Stimulated activated CD8-positive, alpha-beta memory T cell treated with anti-CD3 and anti-CD28 coated beads, Interleukin-15, amount 100 ng/mL, for 24 hours (primary cell): ENCODE results near the gene DNAH10.

Experiments used
- DNase-seq: peaks from one replicate; pipeline ENCODE4 v3.0.0-alpha.2; 2020; ENCODE audit warnings: low read depth

Gene DNAH10, protein sequence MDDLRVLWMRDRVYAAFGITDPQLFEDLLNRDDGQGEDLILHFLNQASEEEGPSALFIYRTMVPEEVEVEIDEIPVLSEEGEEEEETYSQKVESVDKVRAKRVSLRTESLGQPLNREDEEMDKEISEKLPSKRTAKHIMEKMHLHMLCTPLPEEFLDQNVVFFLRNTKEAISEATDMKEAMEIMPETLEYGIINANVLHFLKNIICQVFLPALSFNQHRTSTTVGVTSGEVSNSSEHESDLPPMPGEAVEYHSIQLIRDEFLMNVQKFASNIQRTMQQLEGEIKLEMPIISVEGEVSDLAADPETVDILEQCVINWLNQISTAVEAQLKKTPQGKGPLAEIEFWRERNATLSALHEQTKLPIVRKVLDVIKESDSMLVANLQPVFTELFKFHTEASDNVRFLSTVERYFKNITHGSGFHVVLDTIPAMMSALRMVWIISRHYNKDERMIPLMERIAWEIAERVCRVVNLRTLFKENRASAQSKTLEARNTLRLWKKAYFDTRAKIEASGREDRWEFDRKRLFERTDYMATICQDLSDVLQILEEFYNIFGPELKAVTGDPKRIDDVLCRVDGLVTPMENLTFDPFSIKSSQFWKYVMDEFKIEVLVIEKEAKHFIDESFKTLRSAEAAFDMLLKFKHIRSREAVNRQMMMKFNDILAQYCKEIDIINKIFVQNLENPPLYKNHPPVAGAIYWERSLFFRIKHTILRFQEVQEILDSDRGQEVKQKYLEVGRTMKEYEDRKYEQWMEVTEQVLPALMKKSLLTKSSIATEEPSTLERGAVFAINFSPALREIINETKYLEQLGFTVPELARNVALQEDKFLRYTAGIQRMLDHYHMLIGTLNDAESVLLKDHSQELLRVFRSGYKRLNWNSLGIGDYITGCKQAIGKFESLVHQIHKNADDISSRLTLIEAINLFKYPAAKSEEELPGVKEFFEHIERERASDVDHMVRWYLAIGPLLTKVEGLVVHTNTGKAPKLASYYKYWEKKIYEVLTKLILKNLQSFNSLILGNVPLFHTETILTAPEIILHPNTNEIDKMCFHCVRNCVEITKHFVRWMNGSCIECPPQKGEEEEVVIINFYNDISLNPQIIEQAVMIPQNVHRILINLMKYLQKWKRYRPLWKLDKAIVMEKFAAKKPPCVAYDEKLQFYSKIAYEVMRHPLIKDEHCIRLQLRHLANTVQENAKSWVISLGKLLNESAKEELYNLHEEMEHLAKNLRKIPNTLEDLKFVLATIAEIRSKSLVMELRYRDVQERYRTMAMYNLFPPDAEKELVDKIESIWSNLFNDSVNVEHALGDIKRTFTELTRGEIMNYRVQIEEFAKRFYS (N-terminal part only)

GRCh38 chr12:123761841-123762714 is at the start of gene DNAH10:
Gene DNAH10 (plus strand): TSS chr12:123762301. CDS start chr12:123762337, 36 bp downstream.
- DNase-seq = no peak

GRCh38 chr12:123712780-123713319 is 49.3 kb upstream of the DNAH10 start:
- no peak for DNase-seq

DNA sequence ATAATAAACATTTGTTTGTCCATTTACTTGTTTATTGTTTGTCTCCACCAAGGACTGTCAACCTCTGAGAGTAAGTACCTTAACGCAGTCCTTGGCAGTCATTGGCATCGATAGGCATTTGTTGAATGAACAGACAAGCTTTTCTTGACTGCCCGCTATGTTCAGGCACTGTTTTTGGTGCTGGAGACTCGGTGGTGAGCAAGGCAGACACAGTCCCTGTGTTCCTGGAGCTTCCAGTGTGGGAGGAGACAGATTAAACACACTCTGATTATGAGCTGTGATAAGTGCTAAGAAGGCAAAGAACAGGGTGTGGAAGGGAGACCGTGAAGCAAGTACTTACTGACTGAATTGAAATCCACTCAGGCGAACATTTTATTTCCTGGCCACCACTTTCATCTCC is 48.7 kb upstream of the DNAH10 start:
- no peak for DNase-seq

DNA sequence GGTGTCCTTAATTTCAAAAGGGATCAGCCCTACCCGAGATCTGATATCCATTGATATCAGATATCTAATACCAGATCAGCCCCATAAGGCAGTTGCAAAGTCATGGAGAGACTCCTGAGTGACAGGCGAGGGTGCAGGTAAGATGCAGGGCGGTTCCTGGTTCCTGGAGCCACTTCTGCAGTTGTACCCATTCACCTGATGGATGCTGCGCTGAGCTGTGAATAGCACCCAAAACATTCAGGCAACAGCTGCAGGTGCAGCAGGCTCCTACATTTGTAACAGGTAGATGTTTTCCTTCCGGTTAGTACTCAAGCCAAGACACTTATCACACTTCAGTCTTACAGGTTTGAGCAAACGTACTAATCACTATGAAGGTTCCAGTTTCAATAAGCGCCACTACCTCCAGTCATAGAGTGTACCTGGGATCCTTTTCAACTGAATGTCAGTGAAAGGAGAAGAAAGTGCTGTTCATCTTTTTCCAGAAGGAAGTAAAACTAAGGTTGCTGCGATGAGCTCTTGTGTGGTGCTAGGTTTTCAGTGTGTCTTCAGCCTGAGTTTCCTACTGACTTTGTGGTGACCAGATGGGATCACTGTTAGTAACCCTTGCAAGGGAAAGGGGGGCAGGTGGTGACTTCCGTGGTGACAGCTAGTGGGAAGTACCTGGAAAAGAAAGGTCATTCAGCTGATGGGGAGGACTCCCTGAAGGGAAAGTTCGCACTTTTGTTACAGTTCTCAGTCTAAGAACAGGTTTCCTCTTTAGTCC is 48.1 kb upstream of the DNAH10 start:
- DNase-seq = no peak

DNA sequence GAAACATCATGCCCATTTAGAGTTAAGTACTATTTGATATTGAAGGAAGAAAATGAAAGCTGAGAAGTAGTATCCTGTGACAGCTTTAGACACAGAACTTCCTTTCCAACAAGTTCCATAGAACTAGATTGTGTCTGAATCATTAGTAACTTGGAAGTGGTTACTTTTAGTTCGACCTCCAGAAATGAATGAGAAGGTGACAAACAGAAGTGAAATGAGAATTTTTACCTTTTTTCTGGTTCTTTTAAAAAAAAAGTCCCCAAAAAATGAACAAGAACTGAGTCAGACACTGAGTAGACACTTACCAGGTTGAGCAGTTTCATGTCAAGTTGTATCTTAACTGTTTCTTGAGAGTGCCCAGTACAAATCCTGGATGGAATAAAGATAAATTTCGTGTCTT is 46.9 kb upstream of the DNAH10 start:
- no peak for DNase-seq

DNA sequence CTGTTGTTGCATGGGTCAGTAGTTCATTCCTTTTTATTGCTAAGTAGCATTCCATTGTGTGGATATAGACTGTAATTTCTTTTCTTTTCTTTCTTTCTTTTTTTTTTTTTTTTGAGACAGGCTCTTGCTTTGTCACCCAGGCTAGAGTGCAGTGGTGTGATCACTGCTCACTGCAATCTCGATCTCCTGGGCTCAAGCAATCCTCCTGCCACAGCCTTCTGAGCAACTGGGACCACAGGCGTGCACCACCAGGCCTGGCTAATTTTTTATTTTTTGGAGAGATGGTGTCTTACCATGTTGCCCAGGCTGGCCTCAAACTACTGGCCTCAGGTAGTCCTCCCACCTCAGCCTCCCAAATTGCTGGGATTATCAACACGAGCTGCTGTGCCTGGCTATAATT is 44.8 kb upstream of the DNAH10 start:
- no peak for DNase-seq

GRCh38 chr12:123720141-123720814 is 41.8 kb upstream of the DNAH10 start:
- DNase-seq = no peak

- DNase-seq = no peak
Observed at GRCh38 chr12:123721245-123721644, 40.9 kb upstream of the DNAH10 start.

GRCh38 chr12:123723011-123723410 is 39.1 kb upstream of the DNAH10 start:
- DNase-seq = no peak

- no peak for DNase-seq
Observed at GRCh38 chr12:123723765-123724164, 38.3 kb upstream of the DNAH10 start.

DNA sequence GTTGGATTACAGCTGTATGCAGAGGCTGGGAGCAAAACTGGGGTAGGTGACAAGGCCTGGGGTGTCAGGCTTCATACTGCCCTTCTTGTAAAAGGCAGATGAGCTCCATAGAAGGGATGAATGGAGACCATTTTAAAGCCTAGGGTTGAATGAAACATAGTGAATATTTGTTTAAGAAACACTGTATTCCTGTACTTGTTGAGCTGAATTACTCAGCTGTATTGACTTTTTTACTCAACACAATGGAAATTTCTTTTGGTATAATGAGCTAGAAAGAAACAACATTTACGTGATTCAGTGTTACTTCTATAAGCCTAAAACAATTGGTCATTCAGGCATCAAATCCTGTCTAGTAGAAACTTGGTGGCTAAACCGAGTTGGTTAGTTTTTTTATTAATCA is 35.9 kb upstream of the DNAH10 start:
- DNase-seq = no peak

GRCh38 chr12:123726962-123727361 is 35.1 kb upstream of the DNAH10 start:
- no peak for DNase-seq

DNA sequence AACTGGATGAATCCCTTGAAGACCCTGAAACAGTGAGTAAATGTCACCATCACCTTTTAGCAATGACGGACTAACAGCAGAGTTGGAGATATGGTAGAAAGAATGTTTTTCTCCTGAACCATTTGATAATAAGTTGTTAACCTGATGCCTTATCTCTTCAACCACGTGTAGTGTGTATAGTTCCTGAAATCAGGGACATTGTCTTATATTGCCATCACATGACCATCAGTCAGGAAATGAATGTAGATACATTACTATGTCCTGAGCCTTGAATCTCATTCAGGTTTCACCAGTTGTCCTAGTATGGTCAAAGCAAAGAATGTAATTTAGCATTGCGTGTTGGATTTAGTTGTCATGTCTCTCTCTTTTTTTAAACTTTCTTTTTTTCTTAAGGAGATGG is 34.2 kb upstream of the DNAH10 start:
- no peak for DNase-seq

DNA sequence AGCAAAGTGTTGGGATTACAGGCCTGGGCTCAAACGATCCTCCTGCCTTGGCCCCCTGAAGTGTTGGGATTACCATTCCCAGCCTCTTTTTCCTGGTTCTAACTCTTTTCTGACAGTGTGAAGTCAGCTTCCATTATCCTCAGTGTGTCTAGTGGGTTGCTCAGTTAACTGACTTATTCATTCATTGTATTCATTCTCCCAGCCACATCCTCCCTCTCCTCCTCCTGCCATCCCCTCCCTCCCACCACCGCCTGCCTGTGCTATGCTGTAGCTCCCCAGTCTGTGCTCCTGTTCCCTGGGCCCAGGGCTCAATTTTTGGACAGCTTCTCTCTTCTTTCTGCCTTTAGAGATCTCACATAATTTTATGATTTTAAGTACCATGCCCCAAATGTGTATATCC is 30.5 kb upstream of the DNAH10 start:
- DNase-seq = no peak

GRCh38 chr12:123732251-123732650 is 29.9 kb upstream of the DNAH10 start:
- DNase-seq = no peak

GRCh38 chr12:123733229-123733628 is 28.9 kb upstream of the DNAH10 start:
- no peak for DNase-seq

DNA sequence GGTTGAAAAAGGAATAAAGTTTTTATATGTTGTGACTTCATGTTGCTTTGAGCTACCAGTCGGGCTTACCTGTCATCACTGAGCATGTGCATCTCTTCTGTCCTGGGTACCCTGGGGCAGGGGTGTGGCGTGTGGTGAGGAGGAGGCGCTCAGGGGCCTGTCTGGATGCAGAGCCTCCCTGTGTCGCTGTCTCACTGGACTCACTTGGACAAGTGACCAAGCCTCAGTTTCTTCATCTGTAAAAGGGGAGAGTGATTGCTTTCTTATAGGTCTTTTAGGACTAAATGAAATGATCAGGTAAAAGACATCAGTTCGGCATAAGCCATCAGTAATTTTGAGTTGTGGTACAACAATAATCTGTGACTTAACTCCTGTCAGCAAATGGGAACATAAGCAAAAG is 27.8 kb upstream of the DNAH10 start:
- no peak for DNase-seq

GRCh38 chr12:123741937-123742572 is 20.0 kb upstream of the DNAH10 start:
- DNase-seq = no peak

DNA sequence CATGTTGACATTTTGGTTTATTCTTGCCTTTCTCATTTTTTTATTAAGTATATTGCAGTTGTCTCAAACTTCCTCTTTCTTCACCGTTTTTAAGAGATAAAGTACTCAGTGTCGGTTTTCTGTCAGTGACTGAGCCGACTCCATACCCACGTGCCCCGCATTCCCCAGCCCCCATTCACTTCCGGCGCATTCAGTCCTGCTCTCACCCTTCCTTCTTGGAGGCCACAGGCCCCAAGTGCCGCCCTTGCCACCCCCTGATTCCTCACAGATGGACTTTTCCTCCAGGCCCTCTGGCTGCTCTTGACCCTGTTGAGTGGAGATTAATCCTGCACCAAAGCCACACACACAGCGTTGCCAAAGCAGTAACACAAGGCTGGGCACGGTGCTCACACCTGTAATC is 19.1 kb upstream of the DNAH10 start:
- no peak for DNase-seq
